ENCODE results near the gene LMBRD2.

Gene LMBRD2

GRCh38 chr5:36111238-36111637 is 40.4 kb downstream of the LMBRD2 start:
- no peaks in the 10 kb centered on the region for H3K4me1 ChIP-seq (ENCODE audit: control insufficient read depth, insufficient read depth, low read length)
- no peak overlapping the region for H3K27ac ChIP-seq (ENCODE audit: low read length)
- H3K27me3 ChIP-seq (ENCODE audit: control insufficient read depth in 1 of 2, insufficient read depth in 2 of 2, low read length in 2 of 2) = no peaks in the 10 kb centered on the region
- peaks cover 20 to 33% of the 10 kb centered on the region in 2 donors for H3K36me3 ChIP-seq (ENCODE audit: control insufficient read depth in 2 of 2, insufficient read depth in 2 of 2, low read length in 2 of 2)
- no peak overlapping the region for H3K4me3 ChIP-seq (ENCODE audit: low read length in 2 of 2)
- H3K9ac ChIP-seq (ENCODE audit: low read length in 2 of 2) = no peak overlapping the region
- no peaks in the 10 kb centered on the region for H3K9me3 ChIP-seq (ENCODE audit: control insufficient read depth in 2 of 2, low read length in 2 of 2)

DNA sequence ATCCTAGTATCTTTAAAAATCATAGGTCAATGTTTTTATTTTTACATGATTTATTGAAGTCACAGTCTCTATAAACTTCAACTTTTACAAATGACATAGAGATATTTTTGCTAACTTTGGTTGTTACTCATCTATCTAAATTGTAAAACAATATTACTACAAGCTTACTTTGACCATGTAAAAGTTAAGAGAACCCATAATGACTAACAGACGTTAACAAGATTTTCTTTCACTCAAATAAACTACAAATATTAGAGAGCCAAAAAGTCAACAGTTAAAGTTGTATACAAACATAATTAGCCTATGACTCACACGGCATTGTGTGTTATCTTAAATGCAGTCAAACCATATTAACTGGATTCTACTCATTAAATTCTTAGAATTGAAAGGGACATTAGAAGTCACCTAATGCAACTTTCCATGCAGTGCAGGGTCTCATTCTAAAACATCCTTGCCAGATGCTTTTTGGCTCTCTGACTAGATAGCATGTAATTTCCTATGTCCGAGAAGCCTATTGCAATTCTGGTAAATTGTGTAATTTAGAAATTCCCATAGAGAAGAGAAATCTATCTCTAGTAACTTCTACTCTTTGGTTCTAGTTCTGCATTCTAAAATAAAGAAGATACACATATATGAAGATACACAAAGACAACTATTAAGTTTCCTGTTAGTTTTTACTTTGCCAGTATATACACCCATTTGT is 42.8 kb downstream of the LMBRD2 start:
- H3K27ac ChIP-seq (ENCODE audit: low read length) = no peak overlapping the region

GRCh38 chr5:36105819-36106218 is 45.9 kb downstream of the LMBRD2 start:
- Histone ChIP-seq H3K4me1 (ENCODE audit: control insufficient read depth, insufficient read depth, low read length) (no peaks in the 10 kb centered on the region), H3K9me3 (ENCODE audit: control insufficient read depth in 2 of 2, low read length in 2 of 2) (no peaks in the 10 kb centered on the region), H3K4me3 (ENCODE audit: low read length in 2 of 2) (no peak overlapping the region), H3K9ac (ENCODE audit: low read length in 2 of 2) (no peak overlapping the region), H3K36me3 (ENCODE audit: control insufficient read depth in 2 of 2, insufficient read depth in 2 of 2, low read length in 2 of 2) (peaks cover 23 to 26% of the 10 kb centered on the region in 2 donors), H3K27ac (ENCODE audit: low read length) (no peak overlapping the region), H3K27me3 (ENCODE audit: control insufficient read depth in 1 of 2, insufficient read depth in 2 of 2, low read length in 2 of 2) (no peaks in the 10 kb centered on the region)

More for the DNA sequence above, 42.8 kb downstream of the LMBRD2 start:
- H3K9me3 ChIP-seq (ENCODE audit: control insufficient read depth in 2 of 2, low read length in 2 of 2) = no peaks in the 10 kb centered on the region
- H3K27me3 ChIP-seq (ENCODE audit: control insufficient read depth in 1 of 2, insufficient read depth in 2 of 2, low read length in 2 of 2) = no peaks in the 10 kb centered on the region
- peaks cover 24 to 27% of the 10 kb centered on the region in 2 donors for H3K36me3 ChIP-seq (ENCODE audit: control insufficient read depth in 2 of 2, insufficient read depth in 2 of 2, low read length in 2 of 2)
- H3K4me3 ChIP-seq (ENCODE audit: low read length in 2 of 2) = no peak overlapping the region
- no peak overlapping the region for H3K9ac ChIP-seq (ENCODE audit: low read length in 2 of 2)
- H3K4me1 ChIP-seq (ENCODE audit: control insufficient read depth, insufficient read depth, low read length) = no peaks in the 10 kb centered on the region

DNA sequence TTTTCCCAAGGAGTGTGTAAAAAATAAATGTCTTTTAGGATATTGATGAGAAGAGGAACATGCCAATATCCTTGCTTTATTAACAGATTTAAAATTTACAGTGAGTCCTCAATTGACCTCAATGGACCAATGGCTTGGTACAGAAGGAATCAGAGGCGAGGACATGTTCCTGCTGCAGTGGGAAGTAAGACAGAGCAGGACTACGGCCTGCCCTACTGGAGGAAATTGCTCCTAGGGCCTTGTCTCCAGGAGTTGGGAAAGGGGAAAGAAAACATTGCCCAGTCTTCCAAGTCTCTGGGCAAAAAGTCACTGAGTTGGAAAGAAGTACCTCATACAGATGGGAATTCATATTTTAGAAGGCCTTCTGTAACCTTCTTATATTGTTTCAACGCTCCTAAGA is 51.9 kb downstream of the LMBRD2 start:
- H3K27me3 ChIP-seq (ENCODE audit: control insufficient read depth in 1 of 2, insufficient read depth in 2 of 2, low read length in 2 of 2) = no peaks in the 10 kb centered on the region

DNA sequence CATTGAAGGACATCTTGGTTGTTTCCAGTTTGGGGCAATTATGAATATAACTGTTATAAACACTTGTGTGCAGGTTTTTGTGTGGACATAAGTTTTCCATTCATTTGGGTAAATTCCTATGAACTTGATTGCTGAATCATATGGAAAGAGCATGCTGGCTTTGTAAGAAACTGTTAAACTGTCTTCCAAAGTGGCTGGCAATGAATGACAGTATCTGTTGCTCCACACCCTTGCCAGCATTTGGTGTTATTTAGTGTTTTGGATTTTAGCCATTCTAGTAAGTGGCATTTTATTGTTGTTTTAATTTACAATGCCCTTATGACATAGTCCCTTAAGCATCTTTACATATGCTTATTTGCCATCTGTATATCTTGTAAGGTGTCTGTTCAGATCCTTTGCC is 55.2 kb downstream of the LMBRD2 start:
- Histone ChIP-seq H3K4me1 (ENCODE audit: control insufficient read depth, insufficient read depth, low read length) (no peaks in the 10 kb centered on the region), H3K36me3 (ENCODE audit: control insufficient read depth in 2 of 2, insufficient read depth in 2 of 2, low read length in 2 of 2) (no peaks in the 10 kb centered on the region), H3K27ac (ENCODE audit: low read length) (no peak overlapping the region), H3K9me3 (ENCODE audit: control insufficient read depth in 2 of 2, low read length in 2 of 2) (no peaks in the 10 kb centered on the region), H3K27me3 (ENCODE audit: control insufficient read depth in 1 of 2, insufficient read depth in 2 of 2, low read length in 2 of 2) (no peaks in the 10 kb centered on the region), H3K9ac (ENCODE audit: low read length in 2 of 2) (no peak overlapping the region), H3K4me3 (ENCODE audit: low read length in 2 of 2) (no peak overlapping the region)

More for the DNA sequence above, 51.9 kb downstream of the LMBRD2 start:
- H3K27ac ChIP-seq (ENCODE audit: low read length) = no peak overlapping the region
- no peak overlapping the region for H3K4me3 ChIP-seq (ENCODE audit: low read length in 2 of 2)
- no peaks in the 10 kb centered on the region for H3K9me3 ChIP-seq (ENCODE audit: control insufficient read depth in 2 of 2, low read length in 2 of 2)
- no peak overlapping the region for H3K9ac ChIP-seq (ENCODE audit: low read length in 2 of 2)
- peaks cover 5 to 9% of the 10 kb centered on the region in 2 donors for H3K36me3 ChIP-seq (ENCODE audit: control insufficient read depth in 2 of 2, insufficient read depth in 2 of 2, low read length in 2 of 2)
- H3K4me1 ChIP-seq (ENCODE audit: control insufficient read depth, insufficient read depth, low read length) = no peaks in the 10 kb centered on the region

DNA sequence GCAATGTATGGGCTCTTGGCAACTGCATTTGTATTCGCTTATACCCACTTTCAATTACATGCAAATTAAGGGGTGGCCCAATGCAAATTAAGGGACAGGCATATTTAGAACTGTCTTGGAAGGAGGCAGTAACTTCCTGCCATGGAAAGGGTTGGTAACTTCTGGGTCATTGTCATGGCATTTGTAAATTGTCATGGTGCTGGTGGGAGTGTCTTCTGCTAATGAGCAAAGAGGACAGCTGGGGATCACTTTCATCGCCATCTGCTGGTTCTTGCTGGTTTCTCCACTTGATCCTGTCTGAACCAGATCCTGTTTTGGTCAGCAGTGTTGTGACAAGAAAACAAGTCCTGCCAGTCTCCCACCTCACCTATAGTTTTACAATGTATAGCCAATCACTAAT is 61.7 kb downstream of the LMBRD2 start:
- H3K27me3 ChIP-seq (ENCODE audit: control insufficient read depth in 1 of 2, insufficient read depth in 2 of 2, low read length in 2 of 2) = no peaks in the 10 kb centered on the region
- no peak overlapping the region for H3K27ac ChIP-seq (ENCODE audit: low read length)
- no peaks in the 10 kb centered on the region for H3K4me1 ChIP-seq (ENCODE audit: control insufficient read depth, insufficient read depth, low read length)
- no peaks in the 10 kb centered on the region for H3K36me3 ChIP-seq (ENCODE audit: control insufficient read depth in 2 of 2, insufficient read depth in 2 of 2, low read length in 2 of 2)
- no peak overlapping the region for H3K9ac ChIP-seq (ENCODE audit: low read length in 2 of 2)
- H3K4me3 ChIP-seq (ENCODE audit: low read length in 2 of 2) = no peak overlapping the region
- no peaks in the 10 kb centered on the region for H3K9me3 ChIP-seq (ENCODE audit: control insufficient read depth in 2 of 2, low read length in 2 of 2)

- Histone ChIP-seq H3K27me3 (ENCODE audit: control insufficient read depth in 1 of 2, insufficient read depth in 2 of 2, low read length in 2 of 2) (no peaks in the 10 kb centered on the region), H3K9ac (ENCODE audit: low read length in 2 of 2) (no peak overlapping the region), H3K4me3 (ENCODE audit: low read length in 2 of 2) (no peak overlapping the region), H3K36me3 (ENCODE audit: control insufficient read depth in 2 of 2, insufficient read depth in 2 of 2, low read length in 2 of 2) (no peaks in the 10 kb centered on the region), H3K4me1 (ENCODE audit: control insufficient read depth, insufficient read depth, low read length) (no peaks in the 10 kb centered on the region), H3K27ac (ENCODE audit: low read length) (no peak overlapping the region), H3K9me3 (ENCODE audit: control insufficient read depth in 2 of 2, low read length in 2 of 2) (peaks cover 0 to 4% of the 10 kb centered on the region in 2 donors)
Observed at GRCh38 chr5:36079200-36079781, 72.4 kb downstream of the LMBRD2 start.

- no peak overlapping the region for H3K4me3 ChIP-seq (ENCODE audit: low read length in 2 of 2)
- no peak overlapping the region for H3K9ac ChIP-seq (ENCODE audit: low read length in 2 of 2)
- no peaks in the 10 kb centered on the region for H3K4me1 ChIP-seq (ENCODE audit: control insufficient read depth, insufficient read depth, low read length)
Observed at GRCh38 chr5:36078430-36078829, 73.3 kb downstream of the LMBRD2 start.

DNA sequence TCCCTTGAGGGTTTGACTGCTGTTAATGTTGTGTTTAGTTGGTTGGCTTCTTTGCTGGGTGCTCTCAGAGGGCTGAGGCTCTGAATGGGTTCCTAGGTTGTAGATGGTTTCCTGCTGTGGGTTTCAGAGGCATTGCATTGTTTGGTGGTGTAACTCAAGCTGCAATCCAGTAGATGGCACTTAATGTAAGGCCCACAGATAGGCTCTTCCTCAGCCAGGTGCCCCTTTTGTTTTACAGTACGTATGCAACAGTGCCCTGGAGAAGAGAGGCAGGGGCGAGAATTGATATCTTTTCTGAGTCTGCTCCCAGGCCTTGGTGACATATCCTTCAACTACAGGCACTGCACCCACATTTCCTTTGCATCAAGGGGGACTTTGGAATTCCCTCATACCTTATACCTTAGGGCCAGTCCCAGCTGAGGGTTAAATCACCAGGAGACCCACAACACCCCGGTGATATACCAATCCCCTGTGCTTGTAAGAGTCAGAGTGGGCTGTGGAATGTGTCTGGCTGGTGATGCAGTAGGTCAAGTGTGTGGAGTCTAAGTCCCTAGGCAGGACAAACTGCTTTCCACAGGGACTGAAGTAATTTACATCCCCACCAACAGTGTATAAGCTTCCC is 78.0 kb downstream of the LMBRD2 start:
- H3K9ac ChIP-seq (ENCODE audit: low read length in 2 of 2) = no peak overlapping the region
- H3K27me3 ChIP-seq (ENCODE audit: control insufficient read depth in 1 of 2, insufficient read depth in 2 of 2, low read length in 2 of 2) = peaks cover 0 to 3% of the 10 kb centered on the region in 2 donors
- no peaks in the 10 kb centered on the region for H3K4me1 ChIP-seq (ENCODE audit: control insufficient read depth, insufficient read depth, low read length)
- H3K36me3 ChIP-seq (ENCODE audit: control insufficient read depth in 2 of 2, insufficient read depth in 2 of 2, low read length in 2 of 2) = no peaks in the 10 kb centered on the region
- no peak overlapping the region for H3K27ac ChIP-seq (ENCODE audit: low read length)
- no peaks in the 10 kb centered on the region for H3K9me3 ChIP-seq (ENCODE audit: control insufficient read depth in 2 of 2, low read length in 2 of 2)
- H3K4me3 ChIP-seq (ENCODE audit: low read length in 2 of 2) = no peak overlapping the region

More at GRCh38 chr5:36078430-36078829, 73.3 kb downstream of the LMBRD2 start:
- Histone ChIP-seq H3K27ac (ENCODE audit: low read length) (no peak overlapping the region), H3K27me3 (ENCODE audit: control insufficient read depth in 1 of 2, insufficient read depth in 2 of 2, low read length in 2 of 2) (no peaks in the 10 kb centered on the region), H3K9me3 (ENCODE audit: control insufficient read depth in 2 of 2, low read length in 2 of 2) (peaks cover 0 to 1% of the 10 kb centered on the region in 2 donors), H3K36me3 (ENCODE audit: control insufficient read depth in 2 of 2, insufficient read depth in 2 of 2, low read length in 2 of 2) (no peaks in the 10 kb centered on the region)

GRCh38 chr5:36070687-36071571 is 80.8 kb downstream of the LMBRD2 start:
- Histone ChIP-seq H3K27ac (ENCODE audit: low read length) (no peak overlapping the region), H3K9ac (ENCODE audit: low read length in 2 of 2) (no peak overlapping the region), H3K9me3 (ENCODE audit: control insufficient read depth in 2 of 2, low read length in 2 of 2) (no peaks in the 10 kb centered on the region), H3K4me1 (ENCODE audit: control insufficient read depth, insufficient read depth, low read length) (no peaks in the 10 kb centered on the region), H3K27me3 (ENCODE audit: control insufficient read depth in 1 of 2, insufficient read depth in 2 of 2, low read length in 2 of 2) (peaks cover 6 to 7% of the 10 kb centered on the region in 2 donors), H3K4me3 (ENCODE audit: low read length in 2 of 2) (no peak overlapping the region), H3K36me3 (ENCODE audit: control insufficient read depth in 2 of 2, insufficient read depth in 2 of 2, low read length in 2 of 2) (no peaks in the 10 kb centered on the region)
